Uterus (tissue), 2 donors: ENCODE measurements around the gene ITGA2.

Source experiments
- POLR2A ChIP-seq, 2 donors: fragments of 450-650 bp; IDR thresholded peaks; one replicate each; pipeline ENCODE4 v1.6.1; 2016; ENCODE audit warnings: antibody characterized with exemption in 2 of 2, mild to moderate bottlenecking in 1 of 2, moderate library complexity in 1 of 2
- TF ChIP-seq, protein P1 (sequence below), 4 experiments: fragments of 200-600 bp in 2 of 4; fragments of 450-650 bp in 2 of 4; sonication (generic) in 2 of 4; IDR thresholded peaks; one replicate each; pipeline ENCODE4 v1.5.1; 2016 to 2019; ENCODE audit warnings: antibody characterized with exemption in 4 of 4, mild to moderate bottlenecking in 2 of 4, moderate library complexity in 1 of 4

DNA sequence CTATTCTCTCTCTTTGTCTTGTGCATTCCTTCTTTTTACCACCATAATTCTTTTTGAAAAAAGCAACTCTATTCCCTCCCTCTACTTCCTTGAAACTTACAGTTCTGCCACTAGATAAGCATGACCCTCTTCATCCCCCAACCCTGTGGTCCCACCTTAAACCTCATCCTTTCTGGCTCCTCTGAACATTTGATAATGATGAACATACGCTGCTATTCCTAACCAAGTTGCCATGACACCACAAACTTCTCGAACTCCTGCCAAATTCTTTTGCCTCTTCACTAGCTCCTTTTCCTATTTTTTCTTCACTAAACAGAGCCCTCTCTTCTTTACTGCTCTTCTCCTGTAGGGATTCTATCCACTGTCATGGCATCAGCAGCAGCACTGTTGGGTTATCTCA is 63.3 kb downstream of the ITGA2 start:
- TF ChIP-seq, protein P1, sequence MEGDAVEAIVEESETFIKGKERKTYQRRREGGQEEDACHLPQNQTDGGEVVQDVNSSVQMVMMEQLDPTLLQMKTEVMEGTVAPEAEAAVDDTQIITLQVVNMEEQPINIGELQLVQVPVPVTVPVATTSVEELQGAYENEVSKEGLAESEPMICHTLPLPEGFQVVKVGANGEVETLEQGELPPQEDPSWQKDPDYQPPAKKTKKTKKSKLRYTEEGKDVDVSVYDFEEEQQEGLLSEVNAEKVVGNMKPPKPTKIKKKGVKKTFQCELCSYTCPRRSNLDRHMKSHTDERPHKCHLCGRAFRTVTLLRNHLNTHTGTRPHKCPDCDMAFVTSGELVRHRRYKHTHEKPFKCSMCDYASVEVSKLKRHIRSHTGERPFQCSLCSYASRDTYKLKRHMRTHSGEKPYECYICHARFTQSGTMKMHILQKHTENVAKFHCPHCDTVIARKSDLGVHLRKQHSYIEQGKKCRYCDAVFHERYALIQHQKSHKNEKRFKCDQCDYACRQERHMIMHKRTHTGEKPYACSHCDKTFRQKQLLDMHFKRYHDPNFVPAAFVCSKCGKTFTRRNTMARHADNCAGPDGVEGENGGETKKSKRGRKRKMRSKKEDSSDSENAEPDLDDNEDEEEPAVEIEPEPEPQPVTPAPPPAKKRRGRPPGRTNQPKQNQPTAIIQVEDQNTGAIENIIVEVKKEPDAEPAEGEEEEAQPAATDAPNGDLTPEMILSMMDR (IDR thresholded peaks at IDR 0.05): no peak
- TF ChIP-seq POLR2A (IDR thresholded peaks at IDR 0.05): no peak
